GM18951 (cell line): ENCODE results near the gene DPP10.
"Not testable (repeated sequence)": the region's sequence is repeated elsewhere in the genome, so short reads cannot be mapped to it uniquely, and the experiment has no call there.

Source experiments
- POLR2A ChIP-seq: IDR thresholded peaks from 4 replicates; pipeline ENCODE4 v1.6.1; 2011; ENCODE audit warnings: mild to moderate bottlenecking; ENCODE audit not compliant: insufficient read length, insufficient read depth; ENCODE audit errors: extremely low read depth
- in situ Hi-C: fragments of 300-500 bp; cut with MboI; formaldehyde crosslinking; loops from one replicate; pipeline ENCODE4 v1.12.0; 2022; ENCODE audit warnings: low sequenced_read_pairs, mixed read lengths, inconsistent platforms; ENCODE audit not compliant: unreplicated experiment

Gene DPP10

DNA sequence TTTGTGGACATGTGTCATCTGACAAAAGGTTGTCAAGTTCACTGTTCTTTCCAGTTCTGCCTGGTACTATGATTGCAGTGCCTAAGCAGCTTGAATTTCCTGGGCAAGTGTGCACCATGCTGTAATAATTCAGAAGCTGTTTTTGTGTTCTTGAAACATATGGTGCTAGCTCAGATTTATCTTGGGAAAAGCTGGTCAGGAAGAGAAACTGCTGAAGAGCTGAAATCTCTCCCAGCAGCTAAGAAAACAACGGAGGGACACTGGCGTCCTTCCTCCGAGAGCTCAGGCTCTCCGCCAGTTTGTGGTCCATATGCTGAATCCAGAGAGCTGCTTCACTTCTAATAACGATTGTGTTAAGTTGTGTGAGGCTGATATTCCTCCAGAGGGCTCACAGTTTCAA, 642.0 kb downstream of the DPP10 start:
- TF ChIP-seq POLR2A: no peak
- in situ Hi-C loops: no loop called here

DNA sequence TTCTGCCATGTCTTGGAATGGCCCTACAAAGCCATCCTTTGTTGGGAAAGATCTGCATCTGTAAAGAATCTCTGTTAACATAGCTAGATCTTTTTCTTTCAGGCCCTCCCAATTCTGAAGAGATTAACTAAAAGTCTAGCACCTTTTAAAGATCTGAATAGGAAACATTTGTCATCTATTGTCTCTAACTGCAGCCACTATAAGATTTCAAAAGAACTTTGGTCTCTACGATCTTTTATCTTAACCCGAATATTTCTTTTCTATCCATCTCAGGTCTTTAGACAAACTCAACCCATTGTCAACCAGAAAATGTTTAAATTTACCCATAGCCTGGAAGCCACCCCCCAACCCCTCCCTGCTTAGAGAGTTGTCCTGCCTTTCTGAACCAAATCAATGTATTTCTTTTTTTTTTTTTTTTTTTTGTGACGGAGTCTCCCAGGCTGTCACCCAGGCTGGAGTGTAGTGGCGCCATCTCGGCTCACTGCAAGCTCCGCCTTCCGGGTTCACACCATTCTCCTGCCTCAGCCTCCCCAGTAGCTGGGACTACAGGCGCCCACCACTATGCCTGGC, 643.7 kb downstream of the DPP10 start:
- in situ Hi-C loops: not testable (repeated sequence)

DNA sequence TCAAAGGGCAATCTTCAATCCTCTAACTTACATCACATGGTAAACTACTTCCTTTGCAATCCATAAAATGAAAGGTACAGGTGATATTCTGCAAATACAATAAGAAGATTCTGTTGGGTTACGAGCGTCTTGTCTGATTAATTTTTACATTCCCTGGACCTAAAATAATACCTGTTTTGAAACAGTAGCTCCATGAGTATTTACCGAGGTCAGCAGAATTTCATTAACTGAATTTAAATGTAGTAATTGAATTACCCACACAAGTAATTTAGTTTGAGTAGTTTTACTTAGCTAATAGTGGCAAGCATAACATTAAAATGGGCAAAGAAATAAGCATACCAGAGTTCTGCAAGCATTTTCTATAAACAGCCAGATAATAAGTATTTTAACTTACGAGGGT, 652.0 kb downstream of the DPP10 start:
- in situ Hi-C loops: no loop called here
- TF ChIP-seq POLR2A: no peak

DNA sequence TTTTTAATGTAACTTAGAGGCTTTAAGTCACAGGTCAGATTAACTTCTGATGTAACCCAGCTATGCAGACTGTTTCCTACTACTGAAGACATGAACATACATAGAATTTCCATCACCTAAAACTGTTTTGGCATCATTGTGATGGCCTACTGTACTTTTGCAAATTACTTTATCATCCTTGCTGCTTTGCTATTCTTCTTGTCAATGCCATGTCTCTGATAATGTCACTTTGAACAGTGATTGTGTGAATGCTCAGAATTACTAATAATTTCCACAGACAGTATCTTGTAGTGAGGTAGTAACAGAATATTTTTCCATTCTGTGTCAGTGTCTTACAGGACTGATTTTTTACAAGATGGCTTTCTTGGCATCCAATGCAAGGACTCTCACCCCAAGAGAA, 663.5 kb downstream of the DPP10 start:
- TF ChIP-seq POLR2A: no peak
- in situ Hi-C loops: no loop called here

DNA sequence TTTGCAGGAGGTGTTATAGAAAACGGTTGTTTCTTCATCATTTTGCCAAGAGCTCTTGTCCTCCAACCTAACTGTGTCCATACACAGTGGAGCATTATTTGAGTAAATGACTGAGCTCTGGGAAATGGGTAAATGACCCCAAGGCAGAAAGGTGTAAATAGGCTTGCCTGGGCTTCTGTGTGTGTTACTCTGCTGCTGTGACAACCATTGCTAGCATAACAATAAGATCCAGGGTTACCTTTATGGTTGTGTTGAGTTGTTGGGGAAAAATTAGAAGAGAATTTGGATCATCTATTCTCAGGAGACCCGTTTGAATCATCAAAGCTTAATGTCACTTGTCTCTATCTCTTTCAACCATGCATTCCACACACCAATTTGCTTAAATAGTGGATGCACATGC, 672.7 kb downstream of the DPP10 start:
- in situ Hi-C loops: no loop called here
- TF ChIP-seq POLR2A: no peak

DNA sequence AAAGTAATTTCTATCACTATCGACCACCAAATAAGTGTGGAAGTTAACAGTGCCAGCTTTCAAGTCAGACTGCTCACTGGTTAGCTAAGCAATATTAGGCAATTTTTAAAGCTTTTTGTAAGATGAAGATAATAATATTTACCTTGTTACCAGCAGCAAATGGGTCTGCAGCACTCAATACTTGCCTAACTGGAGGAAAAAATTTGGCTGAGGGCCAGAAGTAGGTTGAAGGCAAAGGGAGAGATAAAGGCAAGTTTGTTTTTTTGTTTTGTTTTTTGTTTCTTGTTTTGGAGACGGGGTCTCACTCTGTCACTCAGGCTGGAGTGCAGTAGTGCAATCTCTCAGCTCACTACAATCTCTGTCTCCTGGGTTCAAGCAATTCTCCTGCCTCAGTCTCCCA, 675.9 kb downstream of the DPP10 start:
- in situ Hi-C loops: no loop called here
- TF ChIP-seq POLR2A: no peak

DNA sequence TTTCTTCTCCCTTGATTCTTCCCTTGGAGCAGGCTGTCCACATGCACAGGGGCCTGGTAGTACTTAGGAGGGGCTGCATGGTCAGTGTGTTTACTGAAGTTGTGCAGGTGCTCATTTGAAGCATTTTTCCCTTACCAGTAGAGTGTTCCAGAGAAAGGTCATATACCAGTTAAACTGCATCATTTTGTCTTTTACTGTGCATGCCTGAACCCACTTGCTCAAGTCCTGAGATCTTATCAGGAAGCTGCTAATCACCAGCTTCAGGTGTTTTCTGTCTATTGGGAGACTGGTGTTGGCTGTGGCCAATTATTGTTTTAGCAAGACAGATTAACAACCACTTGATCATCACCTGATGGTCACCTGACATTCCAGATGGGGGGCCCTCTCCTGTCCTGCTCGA, 676.6 kb downstream of the DPP10 start:
- TF ChIP-seq POLR2A: no peak
- in situ Hi-C loops: no loop called here

DNA sequence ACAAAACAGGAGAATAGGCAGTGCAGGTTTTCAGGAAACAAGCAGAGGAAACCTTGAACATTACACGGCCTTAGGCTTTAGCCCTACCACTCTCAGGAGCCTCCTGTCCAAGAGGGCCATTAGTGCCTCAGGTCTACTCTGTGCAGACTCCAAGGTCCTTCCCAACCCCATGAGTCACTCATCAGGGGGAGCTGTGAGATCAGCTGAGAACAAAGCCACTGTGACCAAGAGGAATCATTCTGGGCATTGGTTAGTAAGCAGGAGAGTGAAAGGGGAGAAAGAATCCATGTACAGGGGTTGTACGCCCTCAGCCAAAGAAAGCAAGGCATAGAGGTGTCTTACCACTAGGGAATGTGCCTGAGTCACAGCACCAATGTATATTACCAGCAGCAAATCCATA, 680.3 kb downstream of the DPP10 start:
- TF ChIP-seq POLR2A: no peak
- in situ Hi-C loops: no loop called here

DNA sequence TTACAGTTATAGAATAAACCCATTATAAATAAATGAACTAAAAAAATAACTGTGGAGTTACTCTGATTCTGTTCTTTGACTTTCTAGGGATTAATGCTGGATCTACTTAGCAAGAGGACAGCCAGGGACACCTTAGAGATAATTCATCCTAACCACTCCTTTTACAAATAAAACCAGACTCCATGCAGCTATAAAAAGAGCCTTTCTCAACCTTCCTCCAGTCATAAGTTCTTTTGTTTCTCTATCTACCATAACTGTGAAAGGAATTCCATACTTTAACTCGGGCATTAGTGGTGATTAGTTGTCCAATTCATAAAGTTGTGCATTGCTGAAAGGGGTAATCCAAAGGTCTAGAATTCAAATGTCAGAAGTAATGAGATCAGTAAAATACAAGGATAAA, 682.4 kb downstream of the DPP10 start:
- in situ Hi-C loops: no loop called here
- TF ChIP-seq POLR2A: no peak

DNA sequence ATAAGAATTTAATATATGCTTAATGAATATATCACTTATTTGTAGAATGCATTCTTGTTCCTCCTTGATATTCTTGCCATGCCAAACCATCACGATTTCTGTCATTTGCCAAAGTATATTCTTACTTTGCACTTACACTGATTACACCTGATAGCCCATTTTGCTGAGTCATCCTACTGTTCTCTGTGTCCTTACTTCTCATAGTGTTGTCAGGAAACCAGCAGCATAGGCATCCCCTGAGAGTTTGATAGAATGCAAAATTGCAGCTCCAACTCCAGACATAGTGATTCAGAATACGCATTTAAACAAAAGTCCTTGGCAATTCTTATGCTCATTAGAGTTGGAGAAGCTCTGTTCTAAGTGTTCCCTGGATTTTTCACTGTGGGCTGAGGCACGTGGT, 687.1 kb downstream of the DPP10 start:
- no peak for TF ChIP-seq POLR2A
- in situ Hi-C loops: no loop called here

DNA sequence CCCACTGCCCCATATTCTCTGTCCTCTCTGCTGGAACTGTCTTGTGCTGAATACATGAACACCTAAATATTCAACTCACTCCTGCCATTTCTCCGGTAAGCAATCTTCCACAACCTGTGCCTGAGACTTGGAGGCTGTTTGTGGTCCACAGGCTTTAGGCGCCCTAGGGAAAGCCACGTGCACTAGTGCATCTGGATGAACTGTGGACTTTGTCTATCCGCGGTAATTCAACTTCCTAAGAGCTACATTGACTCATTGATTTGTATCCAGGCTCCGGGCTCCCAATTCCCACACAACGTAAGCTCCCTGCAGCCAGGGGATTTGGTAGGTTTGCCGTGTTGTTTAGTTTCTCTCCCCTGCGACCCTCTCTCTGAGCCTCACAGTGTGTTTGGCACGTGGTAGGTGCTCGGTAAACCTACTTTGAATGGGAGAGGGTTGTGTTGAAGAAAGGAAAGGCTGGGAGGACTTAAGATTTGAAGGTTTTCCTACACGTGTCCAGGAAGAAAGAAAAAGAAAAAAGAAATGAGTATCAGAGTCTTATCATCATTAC, 718.2 kb downstream of the DPP10 start:
- TF ChIP-seq POLR2A: no peak
- in situ Hi-C loops: no loop called here

DNA sequence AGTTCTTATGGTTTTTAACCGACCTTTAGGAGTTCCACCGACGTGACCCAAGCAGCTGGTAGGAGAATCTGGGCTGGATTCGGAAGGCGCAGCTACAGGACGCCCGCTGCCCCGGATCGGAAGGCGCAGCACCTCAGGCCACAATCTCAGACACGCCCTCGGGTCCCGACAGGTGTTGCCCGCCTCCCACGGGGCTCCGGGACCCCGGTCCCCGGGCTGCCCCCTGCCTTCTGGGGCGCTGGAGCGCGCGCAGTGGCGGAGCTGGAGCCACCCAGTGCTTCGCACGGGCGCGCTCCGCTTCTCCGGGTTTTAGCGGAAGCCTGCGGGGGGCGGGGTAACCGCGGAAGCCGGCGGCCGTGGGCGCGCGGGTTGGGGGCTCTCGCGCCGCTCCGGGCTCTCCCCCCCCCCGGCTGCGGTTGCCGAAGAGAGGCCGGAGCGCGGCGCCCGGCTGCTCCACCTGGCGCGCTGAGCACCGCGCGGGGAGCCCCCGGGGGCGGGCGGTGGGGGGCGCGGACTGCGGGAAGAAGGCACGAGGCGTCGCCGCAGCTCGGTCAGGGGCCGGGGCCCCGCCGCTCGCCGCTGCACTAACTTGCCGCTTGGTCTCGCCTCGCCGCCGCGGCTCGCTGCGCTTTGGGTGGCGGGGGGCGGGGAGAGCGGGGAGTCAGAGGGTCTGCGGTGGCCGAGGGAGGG, 718.8 kb downstream of the DPP10 start:
- in situ Hi-C loops: no loop called here
- TF ChIP-seq POLR2A: no peak

DNA sequence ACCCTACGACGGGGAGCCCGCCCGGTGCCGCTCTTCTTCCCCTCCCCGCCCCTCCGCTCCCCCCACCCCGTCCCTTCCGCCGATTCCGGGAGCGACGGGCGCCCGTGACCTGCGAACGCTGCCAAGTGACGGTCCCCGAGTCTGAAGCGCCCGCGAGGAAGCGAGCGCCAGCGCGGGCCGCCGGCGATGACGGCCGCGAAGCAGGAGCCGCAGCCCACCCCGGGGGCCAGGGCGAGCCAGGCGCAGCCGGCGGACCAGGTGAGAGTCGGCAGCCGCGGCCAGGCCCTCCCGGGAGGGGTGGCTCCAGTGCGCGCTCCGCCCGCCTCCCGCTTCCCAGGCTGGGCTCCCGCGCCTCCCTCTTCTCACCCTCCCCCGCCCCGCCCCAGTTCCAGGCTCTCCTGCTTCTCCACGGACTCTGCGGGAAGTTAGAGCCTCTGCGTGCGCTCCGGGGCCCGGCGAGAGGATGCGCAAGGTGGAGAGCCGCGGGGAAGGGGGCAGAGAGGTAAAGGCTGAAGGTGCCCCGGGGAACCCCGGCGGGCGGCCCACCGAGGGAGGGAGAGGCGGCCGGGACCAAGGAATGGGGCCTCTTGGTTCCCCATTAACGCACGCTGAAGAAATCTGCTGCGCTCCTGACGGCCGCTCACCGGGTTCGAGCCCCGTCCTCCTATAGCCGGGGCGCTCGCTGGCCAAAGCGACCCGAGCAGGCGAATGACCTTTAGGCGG, 719.5 kb downstream of the DPP10 start:
- TF ChIP-seq POLR2A: no peak
- in situ Hi-C loops: no loop called here
